Activated CD4-positive, alpha-beta T cell treated with anti-CD3 and anti-CD28 coated beads, Interleukin-2, Interleukin-4, amounts not matched to agents 100 ng/mL and 50 ng/mL, durations not matched to agents 16 hours and 8 hours (primary cell): ENCODE measurements around the gene TMEM63B.
A peak's percentile ranks its signal among the peaks of the same experiment; 100 is the strongest.
"Not testable (repeated sequence)": the region's sequence is repeated elsewhere in the genome, so short reads cannot be mapped to it uniquely, and the experiment has no call there.

Source experiments
- DNase-seq: peaks from one replicate; pipeline ENCODE4 v3.0.0-alpha.2; 2020; ENCODE audit warnings: low spot score

TMEM63B gene

GRCh38 chr6:44094403-44095242 is 32.7 kb upstream of the TMEM63B start:
- no peak for DNase-seq

- DNase-seq, result not testable (repeated sequence)
Observed at GRCh38 chr6:44095243-44095623, 32.1 kb upstream of the TMEM63B start.

GRCh38 chr6:44096612-44097011 is 30.7 kb upstream of the TMEM63B start:
- DNase-seq, result peak; percentile 75

GRCh38 chr6:44097782-44098317 is 29.5 kb upstream of the TMEM63B start:
- no peak for DNase-seq

GRCh38 chr6:44099192-44099591 is 28.2 kb upstream of the TMEM63B start:
- no peak for DNase-seq

GRCh38 chr6:44100088-44100550 is 27.2 kb upstream of the TMEM63B start:
- DNase-seq, result peak; percentile 4

- no peak for DNase-seq
Observed at GRCh38 chr6:44101832-44102231, 25.5 kb upstream of the TMEM63B start.

GRCh38 chr6:44102527-44102926 is 24.8 kb upstream of the TMEM63B start:
- DNase-seq, result no peak

- DNase-seq, result no peak
Observed at GRCh38 chr6:44104481-44105021, 22.8 kb upstream of the TMEM63B start.

GRCh38 chr6:44105146-44105545 is 22.2 kb upstream of the TMEM63B start:
- no peak for DNase-seq

GRCh38 chr6:44105993-44106740 is 21.2 kb upstream of the TMEM63B start:
- no peak for DNase-seq

GRCh38 chr6:44107017-44107416 is 20.3 kb upstream of the TMEM63B start:
- no peak for DNase-seq

- DNase-seq, result no peak
Observed at GRCh38 chr6:44108471-44108870, 18.9 kb upstream of the TMEM63B start.

- DNase-seq, result no peak
Observed at GRCh38 chr6:44109212-44109611, 18.1 kb upstream of the TMEM63B start.

- DNase-seq, result no peak
Observed at GRCh38 chr6:44110005-44110676, 17.2 kb upstream of the TMEM63B start.

- no peak for DNase-seq
Observed at GRCh38 chr6:44110966-44111365, 16.4 kb upstream of the TMEM63B start.

- DNase-seq, result no peak
Observed at GRCh38 chr6:44111434-44112417, 15.6 kb upstream of the TMEM63B start.

GRCh38 chr6:44113414-44113813 is 13.9 kb upstream of the TMEM63B start:
- DNase-seq, result no peak

- DNase-seq, result no peak
Observed at GRCh38 chr6:44115866-44116265, 11.5 kb upstream of the TMEM63B start.

GRCh38 chr6:44116641-44117382 is 10.5 kb upstream of the TMEM63B start:
- DNase-seq, result no peak
